ENCODE measurements around the gene TMC2.

Gene TMC2

GRCh38 chr20:2655331-2656116, 119.2 kb downstream of the TMC2 start:
- H3K4me3 ChIP-seq (ENCODE audit: low read depth, low read length): no peak overlapping the region
- no peak for DNase-seq (ENCODE audit: low read depth)
- TF ChIP-seq, protein P1, sequence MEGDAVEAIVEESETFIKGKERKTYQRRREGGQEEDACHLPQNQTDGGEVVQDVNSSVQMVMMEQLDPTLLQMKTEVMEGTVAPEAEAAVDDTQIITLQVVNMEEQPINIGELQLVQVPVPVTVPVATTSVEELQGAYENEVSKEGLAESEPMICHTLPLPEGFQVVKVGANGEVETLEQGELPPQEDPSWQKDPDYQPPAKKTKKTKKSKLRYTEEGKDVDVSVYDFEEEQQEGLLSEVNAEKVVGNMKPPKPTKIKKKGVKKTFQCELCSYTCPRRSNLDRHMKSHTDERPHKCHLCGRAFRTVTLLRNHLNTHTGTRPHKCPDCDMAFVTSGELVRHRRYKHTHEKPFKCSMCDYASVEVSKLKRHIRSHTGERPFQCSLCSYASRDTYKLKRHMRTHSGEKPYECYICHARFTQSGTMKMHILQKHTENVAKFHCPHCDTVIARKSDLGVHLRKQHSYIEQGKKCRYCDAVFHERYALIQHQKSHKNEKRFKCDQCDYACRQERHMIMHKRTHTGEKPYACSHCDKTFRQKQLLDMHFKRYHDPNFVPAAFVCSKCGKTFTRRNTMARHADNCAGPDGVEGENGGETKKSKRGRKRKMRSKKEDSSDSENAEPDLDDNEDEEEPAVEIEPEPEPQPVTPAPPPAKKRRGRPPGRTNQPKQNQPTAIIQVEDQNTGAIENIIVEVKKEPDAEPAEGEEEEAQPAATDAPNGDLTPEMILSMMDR (IDR thresholded peaks at IDR 0.05; ENCODE audit: control insufficient read depth, extremely low read depth, insufficient read depth): no peak

DNA sequence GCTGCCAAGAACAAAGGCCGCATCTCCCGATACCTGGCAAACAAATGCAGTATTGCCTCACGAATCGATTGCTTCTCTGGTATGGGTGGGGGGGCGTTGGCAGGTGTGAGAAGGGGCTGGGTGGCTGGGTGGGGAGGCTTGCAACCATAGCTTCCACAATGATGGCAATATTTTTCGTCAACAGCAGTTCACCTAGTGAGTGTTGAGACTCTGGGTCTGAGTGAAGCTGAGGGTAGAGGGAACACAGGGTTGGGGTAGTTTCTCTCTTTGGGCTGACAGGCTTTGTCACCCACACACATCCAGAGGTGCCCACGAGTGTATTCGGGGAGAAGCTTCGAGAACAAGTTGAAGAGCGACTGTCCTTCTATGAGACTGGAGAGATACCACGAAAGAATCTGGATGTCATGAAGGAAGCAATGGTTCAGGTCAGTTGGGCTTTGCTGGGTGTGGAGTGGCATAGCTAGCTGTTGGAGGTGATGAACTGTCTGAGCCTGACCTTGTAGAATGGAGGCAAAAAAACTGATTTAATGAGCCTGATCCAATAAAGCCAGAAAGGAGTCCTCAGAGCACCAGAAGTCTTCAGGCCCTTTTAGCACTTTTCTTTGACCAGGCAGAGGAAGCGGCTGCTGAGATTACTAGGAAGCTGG, 120.2 kb downstream of the TMC2 start:
- DNase-seq (ENCODE audit: low read depth): no peak
- TF ChIP-seq, protein P1 (IDR thresholded peaks at IDR 0.05; ENCODE audit: control insufficient read depth, extremely low read depth, insufficient read depth): no peak
- H3K4me3 ChIP-seq (ENCODE audit: low read depth, low read length): no peak overlapping the region

DNA sequence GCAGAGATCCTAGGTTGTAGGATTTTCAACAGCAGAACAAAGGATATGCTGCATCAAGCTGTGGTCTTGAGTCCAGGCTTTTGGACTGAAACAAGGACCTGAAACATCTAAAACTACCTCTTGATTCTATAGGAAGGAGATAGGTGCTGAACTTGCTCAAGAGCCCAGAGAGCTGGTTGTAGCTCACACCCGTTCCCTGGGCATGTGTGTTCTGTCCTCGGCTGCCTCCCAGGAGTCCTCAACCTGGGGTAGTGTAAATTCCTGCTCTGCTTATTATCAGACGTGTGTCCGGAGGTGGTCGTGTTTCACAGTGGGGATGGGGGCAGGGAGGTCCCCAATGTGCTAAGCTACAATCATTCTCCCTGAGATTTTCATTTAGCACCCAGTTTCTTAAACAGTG, 120.9 kb downstream of the TMC2 start:
- no peak overlapping the region for H3K4me3 ChIP-seq (ENCODE audit: low read depth, low read length)
- no peak for DNase-seq (ENCODE audit: low read depth)
- TF ChIP-seq, protein P1 (IDR thresholded peaks at IDR 0.05; ENCODE audit: control insufficient read depth, extremely low read depth, insufficient read depth): no peak

DNA sequence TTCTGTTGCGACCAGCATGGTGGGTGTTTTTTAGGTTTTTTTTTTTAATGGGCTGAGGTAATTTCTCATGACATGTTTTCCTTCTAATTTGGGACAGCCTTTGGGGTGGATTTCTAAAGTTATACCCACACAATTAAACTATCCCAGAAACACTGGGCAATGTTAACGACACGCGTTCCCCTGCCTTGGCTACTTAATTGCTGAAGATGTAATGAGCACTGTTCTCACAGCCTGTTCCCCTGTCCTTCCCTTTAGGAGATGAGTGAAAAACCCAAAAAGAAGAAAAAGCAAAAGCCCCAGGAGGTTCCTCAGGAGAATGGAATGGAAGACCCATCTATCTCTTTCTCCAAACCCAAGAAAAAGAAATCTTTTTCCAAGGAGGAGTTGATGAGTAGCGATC, 121.3 kb downstream of the TMC2 start:
- DNase-seq (ENCODE audit: low read depth): no peak
- TF ChIP-seq, protein P1 (IDR thresholded peaks at IDR 0.05; ENCODE audit: control insufficient read depth, extremely low read depth, insufficient read depth): no peak

DNA sequence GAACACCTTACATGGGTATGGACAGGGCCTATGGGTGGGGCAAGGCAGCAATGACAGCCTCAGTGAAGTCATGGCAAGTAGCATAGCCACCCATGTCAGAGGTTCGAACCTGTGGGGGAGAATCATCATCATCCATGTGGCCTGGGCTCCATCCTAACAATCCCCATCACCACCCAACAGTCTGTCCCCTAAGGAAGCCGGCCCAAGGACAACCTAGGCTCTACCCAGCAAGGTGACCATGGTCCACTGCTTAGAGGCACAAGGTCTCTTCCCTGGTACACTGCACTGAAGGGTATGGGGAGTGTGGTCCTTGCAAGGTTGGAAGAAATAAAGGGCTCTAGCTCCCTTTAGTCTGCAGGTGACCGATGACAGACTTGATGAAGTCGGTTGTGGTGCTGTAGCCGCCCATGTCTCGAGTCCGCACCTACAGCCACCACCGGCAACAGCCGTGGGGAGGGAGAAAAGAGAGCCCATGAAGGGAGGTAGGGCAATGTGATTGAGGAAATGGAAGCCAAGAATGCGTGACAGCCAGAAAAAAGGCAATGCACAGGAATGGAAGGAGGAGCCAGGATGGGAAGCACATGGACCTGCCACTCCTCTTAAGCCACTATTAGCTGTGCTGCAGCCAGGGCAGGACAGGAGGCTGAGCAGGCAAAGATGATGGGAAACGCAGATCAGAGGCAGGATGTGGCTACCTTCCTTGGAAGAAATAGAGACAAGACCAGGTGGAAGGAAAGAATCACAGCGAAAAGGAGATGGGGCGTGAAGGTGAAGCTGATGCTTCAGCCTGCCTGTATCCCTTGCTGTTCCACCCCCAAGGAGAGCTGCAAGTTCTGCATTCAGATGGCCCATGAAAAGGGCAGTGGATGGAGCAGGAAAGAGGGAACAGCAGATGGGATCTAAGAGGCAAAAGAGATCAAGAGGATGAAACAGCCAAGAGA, 122.3 kb downstream of the TMC2 start:
- no peak for DNase-seq (ENCODE audit: low read depth)
- no peak overlapping the region for H3K4me3 ChIP-seq (ENCODE audit: low read depth, low read length)
- TF ChIP-seq, protein P1 (IDR thresholded peaks at IDR 0.05; ENCODE audit: control insufficient read depth, extremely low read depth, insufficient read depth): no peak

More for the DNA sequence above, 121.3 kb downstream of the TMC2 start:
- no peak overlapping the region for H3K4me3 ChIP-seq (ENCODE audit: low read depth, low read length)

DNA sequence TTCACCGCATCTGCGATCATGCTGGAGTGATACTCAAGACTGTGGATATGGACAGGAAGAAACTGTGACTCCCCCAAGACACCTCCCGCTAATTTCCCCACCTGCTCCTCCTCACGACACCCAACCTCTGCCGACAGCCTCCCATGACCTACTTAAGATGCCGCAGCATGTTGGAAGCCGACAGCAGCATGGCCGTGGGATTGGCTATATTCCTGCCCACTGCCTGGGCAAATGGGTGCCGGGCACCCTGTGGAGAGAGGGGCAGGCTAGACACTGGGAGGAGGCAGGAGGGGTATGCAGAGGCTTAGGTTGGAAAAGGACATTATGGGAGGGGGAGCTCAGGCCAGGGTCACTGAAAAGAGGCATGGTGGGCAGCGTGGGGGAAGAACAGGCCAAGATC, 123.2 kb downstream of the TMC2 start:
- no peak overlapping the region for H3K4me3 ChIP-seq (ENCODE audit: low read depth, low read length)
- DNase-seq (ENCODE audit: low read depth): no peak
- TF ChIP-seq, protein P1 (IDR thresholded peaks at IDR 0.05; ENCODE audit: control insufficient read depth, extremely low read depth, insufficient read depth): no peak
